HG03469 (cell line): Measurements from ENCODE around the gene SAA4.
"Not testable (repeated sequence)": the region's sequence is repeated elsewhere in the genome, so short reads cannot be mapped to it uniquely, and the experiment has no call there.

ENCODE experiments used
- ATAC-seq: cut with Tn5 transposase; IDR thresholded peaks from one replicate; pipeline ENCODE4 v1.9.1; 2021; ENCODE audit warnings: mild to moderate bottlenecking, moderate library complexity, moderate number of reproducible peaks; ENCODE audit not compliant: unreplicated experiment

The SAA4 gene

DNA sequence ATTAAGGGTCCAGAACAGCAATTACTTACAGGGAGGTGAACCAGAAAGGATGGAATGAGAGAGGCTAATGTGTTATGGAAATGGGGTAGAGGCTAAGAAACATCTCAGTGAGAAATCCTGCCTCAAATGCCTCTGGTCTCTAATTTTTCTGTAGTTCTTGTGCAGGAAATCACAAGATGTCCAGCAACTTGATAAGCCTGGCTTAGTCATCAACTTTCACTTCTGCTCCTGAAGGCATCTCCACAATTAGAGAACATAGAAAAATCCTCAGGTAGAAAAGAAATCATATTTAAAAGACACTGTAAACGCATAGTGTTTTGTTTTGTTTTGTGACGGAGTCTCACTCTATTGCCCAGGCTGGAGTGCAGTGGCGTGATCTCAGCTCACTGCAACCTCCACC lies 45.2 kb downstream of the SAA4 start:
- ATAC-seq: no peak

DNA sequence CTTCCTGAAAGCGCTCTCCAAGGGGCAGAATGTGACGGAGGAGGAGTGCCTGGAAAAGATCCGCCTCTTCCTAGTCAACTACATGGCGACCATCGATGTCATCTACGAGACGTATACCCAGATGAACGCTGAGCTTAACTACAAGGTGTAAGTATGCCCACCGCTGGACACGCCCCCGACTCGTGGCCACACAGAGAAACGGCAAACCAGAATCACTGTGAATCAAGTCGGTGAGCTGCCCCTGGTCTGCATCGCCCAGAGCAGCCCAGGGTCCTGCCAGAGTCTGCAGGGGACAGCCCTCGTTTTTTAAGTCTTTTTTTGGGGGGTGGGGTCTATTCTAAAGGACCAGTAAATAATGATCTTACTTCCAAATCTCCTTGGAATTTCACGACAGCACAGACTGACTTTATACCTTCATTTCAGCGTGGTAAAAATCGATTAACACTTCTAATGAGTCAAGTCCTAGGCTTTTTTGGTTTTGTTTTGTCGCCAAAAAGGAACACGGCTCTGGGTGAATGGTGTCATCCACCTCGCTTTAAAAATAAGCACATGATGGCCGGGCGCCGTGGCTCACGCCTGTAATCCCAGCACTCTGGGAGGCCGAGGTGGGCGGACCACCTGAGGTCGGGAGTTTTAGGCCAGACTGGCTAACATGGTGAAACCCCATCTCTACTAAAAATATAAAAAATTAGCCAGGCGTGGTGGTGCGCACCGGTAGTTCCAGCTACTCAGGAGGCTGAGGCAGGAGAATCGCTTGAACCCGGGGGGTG lies 46.9 kb downstream of the SAA4 start:
- not testable (repeated sequence) for ATAC-seq

DNA sequence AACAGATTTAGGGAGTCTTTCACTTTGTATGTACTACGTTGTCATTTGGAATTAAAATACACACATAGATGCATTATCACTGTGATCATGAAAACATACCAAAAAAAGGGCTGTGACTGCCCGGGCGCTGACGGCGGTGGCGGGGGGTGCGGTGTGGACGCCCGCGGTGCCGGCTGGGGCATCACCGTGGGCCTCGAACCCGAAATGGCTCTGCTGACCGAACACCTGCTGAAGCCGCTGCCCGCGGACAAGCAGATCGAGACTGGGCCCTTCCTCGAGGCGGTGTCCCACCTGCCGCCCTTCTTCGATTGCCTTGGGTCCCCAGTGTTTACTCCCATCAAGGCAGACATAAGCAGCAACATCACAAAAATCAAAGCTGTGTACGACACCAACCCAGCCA lies 47.8 kb downstream of the SAA4 start:
- no peak for ATAC-seq
